Stimulated activated naive B cell treated with anti-CD40 and anti-IgM and Interleukin-4, amounts not matched to agents 10 μg/mL and 1 μg/mL and 100 μg/mL, for 72 hours (primary cell): ENCODE data around the gene SRRM1.
"Not testable (repeated sequence)": the region's sequence is repeated elsewhere in the genome, so short reads cannot be mapped to it uniquely, and the experiment has no call there.

Experiments
- ATAC-seq, 2 donors: fragments of 150-1000 bp; cut with Tn5 transposase; replicated peaks; 2 replicates each; pipeline ENCODE4 v1.10.0; 2021; ENCODE audit warnings: moderate library complexity in 1 of 2
- DNase-seq: peaks from one replicate; pipeline ENCODE4 v3.0.0; 2021
- H3K27ac Mint-ChIP-seq: one replicate; pipeline ENCODE4 v1.8.0; 2022; ENCODE audit warnings: mild to moderate bottlenecking, mixed read lengths
- H3K27me3 Mint-ChIP-seq, 2 donors: one replicate each; pipeline ENCODE4 v1.8.0; 2022; ENCODE audit warnings: mixed read lengths in 2 of 2
- H3K36me3 Mint-ChIP-seq, 2 donors: one replicate each; pipeline ENCODE4 v1.8.0; 2022; ENCODE audit warnings: mixed read lengths in 2 of 2, mild to moderate bottlenecking in 1 of 2
- H3K4me1 Mint-ChIP-seq, 2 donors: one replicate each; pipeline ENCODE4 v1.8.0; 2022; ENCODE audit warnings: mixed read lengths in 2 of 2, mild to moderate bottlenecking in 1 of 2
- H3K4me3 Mint-ChIP-seq, 2 donors: one replicate each; pipeline ENCODE4 v1.8.0; 2022; ENCODE audit warnings: mild to moderate bottlenecking in 2 of 2, mixed read lengths in 2 of 2, moderate library complexity in 1 of 2
- H3K9me3 Mint-ChIP-seq, 2 donors: one replicate each; pipeline ENCODE4 v1.8.0; 2022; ENCODE audit warnings: mixed read lengths in 2 of 2, mild to moderate bottlenecking in 1 of 2

The SRRM1 gene

GRCh38 chr1:24707687-24708086 lies 64.6 kb downstream of the SRRM1 start:
- ATAC-seq (no peak), DNase-seq (no peak)
- Mint-ChIP-seq H3K4me1 (peaks cover 17 to 28% of the 10 kb centered on the region in 2 donors), H3K36me3 (peaks cover 0 to 3% of the 10 kb centered on the region in 2 donors), H3K9me3 (no peaks in the 10 kb centered on the region), H3K27me3 (no peaks in the 10 kb centered on the region), H3K4me3 (no peak overlapping the region), H3K27ac (no peak overlapping the region)

- Mint-ChIP-seq H3K36me3 (peaks cover 0 to 3% of the 10 kb centered on the region in 2 donors), H3K27ac (no peak overlapping the region), H3K27me3 (no peaks in the 10 kb centered on the region), H3K9me3 (no peaks in the 10 kb centered on the region), H3K4me1 (peaks cover 17 to 28% of the 10 kb centered on the region in 2 donors), H3K4me3 (no peak overlapping the region)
- ATAC-seq = peak; percentile 62 to 70
- DNase-seq = no peak
Observed at GRCh38 chr1:24708938-24709337, 65.8 kb downstream of the SRRM1 start.

GRCh38 chr1:24709791-24710441 lies 66.8 kb downstream of the SRRM1 start:
- ATAC-seq (no peak), DNase-seq (no peak)
- no peaks in the 10 kb centered on the region for H3K9me3 Mint-ChIP-seq
- H3K27ac Mint-ChIP-seq = peak overlapping the region; percentile 5
- H3K4me3 Mint-ChIP-seq = no peak overlapping the region
- H3K36me3 Mint-ChIP-seq = no peaks in the 10 kb centered on the region
- H3K27me3 Mint-ChIP-seq = no peaks in the 10 kb centered on the region
- peaks cover 17 to 24% of the 10 kb centered on the region in 2 donors for H3K4me1 Mint-ChIP-seq

GRCh38 chr1:24711329-24711728 lies 68.2 kb downstream of the SRRM1 start:
- no peak overlapping the region for H3K27ac Mint-ChIP-seq
- H3K36me3 Mint-ChIP-seq = no peaks in the 10 kb centered on the region
- H3K4me3 Mint-ChIP-seq = no peak overlapping the region
- peaks cover 10 to 17% of the 10 kb centered on the region in 2 donors for H3K4me1 Mint-ChIP-seq
- DNase-seq = no peak
- ATAC-seq = no peak
- no peaks in the 10 kb centered on the region for H3K27me3 Mint-ChIP-seq
- no peaks in the 10 kb centered on the region for H3K9me3 Mint-ChIP-seq

- no peaks in the 10 kb centered on the region for H3K9me3 Mint-ChIP-seq
- H3K27ac Mint-ChIP-seq = no peak overlapping the region
- no peaks in the 10 kb centered on the region for H3K27me3 Mint-ChIP-seq
- DNase-seq (no peak), ATAC-seq (no peak)
- no peak overlapping the region for H3K4me3 Mint-ChIP-seq
- H3K4me1 Mint-ChIP-seq = peaks cover 9 to 13% of the 10 kb centered on the region in 2 donors
- H3K36me3 Mint-ChIP-seq = no peaks in the 10 kb centered on the region
Observed at GRCh38 chr1:24713176-24713575, 70.1 kb downstream of the SRRM1 start.

GRCh38 chr1:24713736-24714135 lies 70.6 kb downstream of the SRRM1 start:
- no peak for ATAC-seq
- H3K36me3 Mint-ChIP-seq = no peaks in the 10 kb centered on the region
- no peak for DNase-seq
- no peak overlapping the region for H3K27ac Mint-ChIP-seq
- H3K9me3 Mint-ChIP-seq = no peaks in the 10 kb centered on the region
- H3K4me1 Mint-ChIP-seq = peaks cover 9 to 11% of the 10 kb centered on the region in 2 donors
- no peak overlapping the region for H3K4me3 Mint-ChIP-seq
- H3K27me3 Mint-ChIP-seq = no peaks in the 10 kb centered on the region

- H3K9me3 Mint-ChIP-seq = no peaks in the 10 kb centered on the region
- H3K4me1 Mint-ChIP-seq = peaks cover 2 to 6% of the 10 kb centered on the region in 2 donors
- no peak overlapping the region for H3K4me3 Mint-ChIP-seq
- ATAC-seq (peak; percentile 67), DNase-seq (no peak)
- no peaks in the 10 kb centered on the region for H3K36me3 Mint-ChIP-seq
- no peaks in the 10 kb centered on the region for H3K27me3 Mint-ChIP-seq
- no peak overlapping the region for H3K27ac Mint-ChIP-seq
Observed at GRCh38 chr1:24714859-24715520, 71.9 kb downstream of the SRRM1 start.

GRCh38 chr1:24715658-24716057 lies 72.6 kb downstream of the SRRM1 start:
- Mint-ChIP-seq H3K27ac (no peak overlapping the region), H3K4me3 (no peak overlapping the region), H3K4me1 (peaks cover 2 to 6% of the 10 kb centered on the region in 2 donors), H3K27me3 (no peaks in the 10 kb centered on the region), H3K9me3 (no peaks in the 10 kb centered on the region), H3K36me3 (no peaks in the 10 kb centered on the region)
- DNase-seq (no peak), ATAC-seq (no peak)

- ATAC-seq = no peak
- peak overlapping the region; percentile 51 for H3K27ac Mint-ChIP-seq
Observed at GRCh38 chr1:24717887-24718650, 75.0 kb downstream of the SRRM1 start.

GRCh38 chr1:24720152-24720551 lies 77.0 kb downstream of the SRRM1 start:
- no peak overlapping the region for H3K4me3 Mint-ChIP-seq
- H3K36me3 Mint-ChIP-seq = no peaks in the 10 kb centered on the region
- no peaks in the 10 kb centered on the region for H3K9me3 Mint-ChIP-seq
- H3K27ac Mint-ChIP-seq = no peak overlapping the region
- ATAC-seq (no peak), DNase-seq (no peak)
- peaks cover under 1 to 1% of the 10 kb centered on the region in 2 donors for H3K4me1 Mint-ChIP-seq
- no peaks in the 10 kb centered on the region for H3K27me3 Mint-ChIP-seq

More at GRCh38 chr1:24717887-24718650, 75.0 kb downstream of the SRRM1 start:
- DNase-seq = no peak
- Mint-ChIP-seq H3K36me3 (no peaks in the 10 kb centered on the region), H3K4me1 (peaks cover 2 to 6% of the 10 kb centered on the region in 2 donors), H3K27me3 (no peaks in the 10 kb centered on the region), H3K4me3 (no peak overlapping the region), H3K9me3 (no peaks in the 10 kb centered on the region)

- no peak overlapping the region for H3K4me3 Mint-ChIP-seq
- H3K4me1 Mint-ChIP-seq = peaks cover 2% of the 10 kb centered on the region in 2 donors
- DNase-seq (no peak), ATAC-seq (no peak)
- H3K27me3 Mint-ChIP-seq = no peaks in the 10 kb centered on the region
- no peaks in the 10 kb centered on the region for H3K9me3 Mint-ChIP-seq
- no peak overlapping the region for H3K27ac Mint-ChIP-seq
- no peaks in the 10 kb centered on the region for H3K36me3 Mint-ChIP-seq
Observed at GRCh38 chr1:24721533-24721932, 78.4 kb downstream of the SRRM1 start.

- not testable (repeated sequence) for ATAC-seq, H3K36me3 Mint-ChIP-seq
Observed at GRCh38 chr1:24722073-24723035, 79.3 kb downstream of the SRRM1 start.

More at GRCh38 chr1:24722073-24723035, 79.3 kb downstream of the SRRM1 start:
- not testable (repeated sequence) for DNase-seq, H3K27me3 Mint-ChIP-seq, H3K27ac Mint-ChIP-seq, H3K9me3 Mint-ChIP-seq
- peak overlapping the region in 1 of 2 donors; percentile 39 for H3K4me3 Mint-ChIP-seq
- peaks cover 9 to 11% of the 10 kb centered on the region in 2 donors for H3K4me1 Mint-ChIP-seq
